Measurements from ENCODE around the gene CLEC7A. TPM values are rescaled to one million over a fixed set of nuclear protein-coding genes. Genes with fewer than 3 reads are reported as not detected.

The CLEC7A gene
- total RNA-seq, 1 experiment from 2014 or later: not detected

GRCh38 chr12:10098791-10099190, 31.2 kb downstream of the CLEC7A start, which contains the start of gene CLEC1A:
Gene CLEC1A (minus strand): TSS chr12:10098985. CDS start chr12:10098922, 63 bp downstream.
- TF ChIP-seq CTCF (IDR thresholded peaks at IDR 0.05; ENCODE audit: unreplicated experiment): no peak
- H3K36me3 Mint-ChIP-seq (ENCODE audit: insufficient read depth, unreplicated experiment): no peaks in the 10 kb centered on the region
- H3K4me1 Mint-ChIP-seq (ENCODE audit: insufficient read depth, unreplicated experiment): peaks cover 20% of the 10 kb centered on the region
- no peaks in the 10 kb centered on the region for H3K9me3 Mint-ChIP-seq (ENCODE audit: unreplicated experiment)
- BruUV-seq (replicated peaks): no TSS peak
- no peaks in the 10 kb centered on the region for H3K27me3 Mint-ChIP-seq (ENCODE audit: insufficient read depth, unreplicated experiment)
- intact Hi-C loops (cut with micrococcal nuclease): no loop called here
- ChIA-PET CTCF (no interaction called here), POLR2A (interaction anchor here (0.6 to 1.0 kb wide), 2 partner anchors 56 to 475 kb away, joined by 3 to 4 read pairs; no protein-coding TSS in a partner anchor)
- no peak for DNase-seq (ENCODE audit: unreplicated experiment)
- H3K27ac Mint-ChIP-seq (ENCODE audit: low read depth, unreplicated experiment): peak within 1 kb of the TSS; percentile 24
- H3K4me3 Mint-ChIP-seq (ENCODE audit: unreplicated experiment): no peak within 1 kb of the TSS

- ChIA-PET POLR2A (interaction anchor here (0.6 to 1.0 kb wide), 6 partner anchors 15 to 1008 kb away, joined by 3 to 4 read pairs (median 3); partner anchors contain the start of gene GABARAPL1), CTCF (interaction anchor here (0.6 to 1.1 kb wide), 4 partner anchors 39 to 58 kb away, joined by 3 to 4 read pairs (median 3); no protein-coding TSS in a partner anchor)
- Mint-ChIP-seq H3K27me3 (ENCODE audit: insufficient read depth, unreplicated experiment) (no peaks in the 10 kb centered on the region), H3K27ac (ENCODE audit: low read depth, unreplicated experiment) (peak overlapping the region; percentile 24), H3K9me3 (ENCODE audit: unreplicated experiment) (no peaks in the 10 kb centered on the region), H3K4me3 (ENCODE audit: unreplicated experiment) (no peak overlapping the region), H3K36me3 (ENCODE audit: insufficient read depth, unreplicated experiment) (no peaks in the 10 kb centered on the region), H3K4me1 (ENCODE audit: insufficient read depth, unreplicated experiment) (peaks cover 20% of the 10 kb centered on the region)
- DNase-seq (ENCODE audit: unreplicated experiment): no peak
- no TSS peak for BruUV-seq (replicated peaks)
- no peak for TF ChIP-seq CTCF (IDR thresholded peaks at IDR 0.05; ENCODE audit: unreplicated experiment)
- intact Hi-C loops (cut with micrococcal nuclease): no loop called here
These were observed 32.5 kb downstream of the CLEC7A start for GRCh38 chr12:10097521-10097920.

GRCh38 chr12:10095971-10096370, 34.0 kb downstream of the CLEC7A start:
- Mint-ChIP-seq H3K9me3 (ENCODE audit: unreplicated experiment) (no peaks in the 10 kb centered on the region), H3K27ac (ENCODE audit: low read depth, unreplicated experiment) (no peak overlapping the region), H3K4me3 (ENCODE audit: unreplicated experiment) (no peak overlapping the region), H3K27me3 (ENCODE audit: insufficient read depth, unreplicated experiment) (no peaks in the 10 kb centered on the region), H3K36me3 (ENCODE audit: insufficient read depth, unreplicated experiment) (no peaks in the 10 kb centered on the region), H3K4me1 (ENCODE audit: insufficient read depth, unreplicated experiment) (peaks cover 9% of the 10 kb centered on the region)
- no TSS peak for BruUV-seq (replicated peaks)
- ChIA-PET CTCF (interaction anchor here (0.6 kb wide), 1 partner anchor 338 kb away, joined by 4 read pairs; no protein-coding TSS in a partner anchor), POLR2A (no interaction called here)
- no peak for DNase-seq (ENCODE audit: unreplicated experiment)
- no peak for TF ChIP-seq CTCF (IDR thresholded peaks at IDR 0.05; ENCODE audit: unreplicated experiment)
- intact Hi-C loops (cut with micrococcal nuclease): no loop called here

- H3K27ac Mint-ChIP-seq (ENCODE audit: low read depth, unreplicated experiment): no peak overlapping the region
- no peak for TF ChIP-seq CTCF (IDR thresholded peaks at IDR 0.05; ENCODE audit: unreplicated experiment)
- intact Hi-C loops (cut with micrococcal nuclease): no loop called here
- peaks cover 4% of the 10 kb centered on the region for H3K4me1 Mint-ChIP-seq (ENCODE audit: insufficient read depth, unreplicated experiment)
- no peaks in the 10 kb centered on the region for H3K36me3 Mint-ChIP-seq (ENCODE audit: insufficient read depth, unreplicated experiment)
- DNase-seq (ENCODE audit: unreplicated experiment): no peak
- POLR2A ChIA-PET: no interaction called here
- BruUV-seq (replicated peaks): no TSS peak
- H3K9me3 Mint-ChIP-seq (ENCODE audit: unreplicated experiment): no peaks in the 10 kb centered on the region
- no peaks in the 10 kb centered on the region for H3K27me3 Mint-ChIP-seq (ENCODE audit: insufficient read depth, unreplicated experiment)
- H3K4me3 Mint-ChIP-seq (ENCODE audit: unreplicated experiment): no peak overlapping the region
- CTCF ChIA-PET: interaction anchor here (1.2 kb wide), 1 partner anchor 45 kb away, joined by 4 read pairs; no protein-coding TSS in a partner anchor
These were observed 35.2 kb downstream of the CLEC7A start for GRCh38 chr12:10094646-10095395.

All from MCF 10A (cell line).